Measurements from ENCODE around the gene SCGB3A2.

GRCh38 chr5:147855774-147856069 is 22.8 kb upstream of the SCGB3A2 start:
- TF ChIP-seq POLR2AphosphoS5 (IDR thresholded peaks at IDR 0.05; ENCODE audit: borderline replicate concordance, low read depth, low read length) (no peak), EZH2 (IDR thresholded peaks at IDR 0.05) (no peak), FOXP2 (optimal IDR thresholded peaks at IDR 0.05; ENCODE audit: control extremely low read depth, extremely low read length, insufficient read depth) (no peak)

Measured in SK-N-MC (cell line).